Gastroesophageal sphincter (tissue), 4 donors: Measurements from ENCODE around the gene SLC1A2. TPM values are rescaled to one million over a fixed set of nuclear protein-coding genes. Genes with fewer than 3 reads are reported as not detected.

Source experiments
- ATAC-seq: fragments of 150-250 bp; one replicate; pipeline ENCODE4 v1.9.1; 2016; ENCODE audit warnings: mild to moderate bottlenecking, moderate library complexity
- H3K27ac ChIP-seq, 4 donors: fragments of 200-600 bp; sonication (generic) in 3 of 4; 1 replicate in 3 of 4; 2 replicates in 1 of 4; pipeline ENCODE4 v1.5.1; 2016 to 2019
- H3K27me3 ChIP-seq: fragments of 200-600 bp; sonication (generic); one replicate; pipeline ENCODE4 v1.5.1; 2019
- H3K36me3 ChIP-seq, 2 donors: fragments of 200-600 bp; sonication (generic); one replicate each; pipeline ENCODE4 v1.5.1; 2019; ENCODE audit warnings: control low read depth in 1 of 2
- H3K4me1 ChIP-seq, 3 donors: fragments of 200-600 bp; sonication (generic); 1 replicate in 2 of 3; 2 replicates in 1 of 3; pipeline ENCODE4 v1.5.1; 2016 to 2019; ENCODE audit warnings: control low read depth in 2 of 3
- H3K4me3 ChIP-seq, 2 donors: fragments of 200-600 bp; sonication (generic); one replicate each; pipeline ENCODE4 v1.5.1; 2019; ENCODE audit warnings: mild to moderate bottlenecking in 1 of 2, moderate library complexity in 1 of 2
- H3K9me3 ChIP-seq, 3 donors: fragments of 200-600 bp; sonication (generic); one replicate each; pipeline ENCODE4 v1.5.1; 2017 to 2019; ENCODE audit warnings: control low read depth in 2 of 3
- CTCF ChIP-seq, 4 experiments: fragments of 200-600 bp in 2 of 4; fragments of 450-650 bp in 2 of 4; sonication (generic) in 1 of 4; IDR thresholded peaks; one replicate each; pipeline ENCODE4 v1.5.1; 2017 to 2019; ENCODE audit warnings: antibody characterized with exemption in 4 of 4, mild to moderate bottlenecking in 2 of 4, moderate library complexity in 2 of 4
- EP300 ChIP-seq: sonication (generic); formaldehyde crosslinking; IDR thresholded peaks from one replicate; pipeline ENCODE4 v1.6.1; 2017; ENCODE audit warnings: antibody characterized with exemption, mild to moderate bottlenecking
- POLR2A ChIP-seq, 2 donors: fragments of 450-650 bp; IDR thresholded peaks; one replicate each; pipeline ENCODE4 v1.6.1; 2017; ENCODE audit warnings: antibody characterized with exemption in 2 of 2, mild to moderate bottlenecking in 2 of 2, moderate library complexity in 1 of 2
- POLR2AphosphoS5 ChIP-seq: sonication (generic); formaldehyde crosslinking; IDR thresholded peaks from one replicate; pipeline ENCODE4 v1.6.1; 2017; ENCODE audit warnings: antibody characterized with exemption
- WGBS, 2 donors: methylation state at CpG; one replicate each; pipeline ENCODE4 v1.1.5; 2018; ENCODE audit warnings: low coverage in 1 of 2; 5-methylcytosine and 5-hydroxymethylcytosine counted together
- total RNA-seq, 4 donors: library from RNA; depleted of rRNA; stranded (reverse); fragments of >200 nt; gene quantifications; one replicate each; pipeline ENCODE4 v1.1.0, GENCODE V29; 2016

SLC1A2 gene
- total RNA-seq, 4 donors from 2014 or later = 0.12 to 1.5 (median 0.40) TPM; not detected in 1

DNA sequence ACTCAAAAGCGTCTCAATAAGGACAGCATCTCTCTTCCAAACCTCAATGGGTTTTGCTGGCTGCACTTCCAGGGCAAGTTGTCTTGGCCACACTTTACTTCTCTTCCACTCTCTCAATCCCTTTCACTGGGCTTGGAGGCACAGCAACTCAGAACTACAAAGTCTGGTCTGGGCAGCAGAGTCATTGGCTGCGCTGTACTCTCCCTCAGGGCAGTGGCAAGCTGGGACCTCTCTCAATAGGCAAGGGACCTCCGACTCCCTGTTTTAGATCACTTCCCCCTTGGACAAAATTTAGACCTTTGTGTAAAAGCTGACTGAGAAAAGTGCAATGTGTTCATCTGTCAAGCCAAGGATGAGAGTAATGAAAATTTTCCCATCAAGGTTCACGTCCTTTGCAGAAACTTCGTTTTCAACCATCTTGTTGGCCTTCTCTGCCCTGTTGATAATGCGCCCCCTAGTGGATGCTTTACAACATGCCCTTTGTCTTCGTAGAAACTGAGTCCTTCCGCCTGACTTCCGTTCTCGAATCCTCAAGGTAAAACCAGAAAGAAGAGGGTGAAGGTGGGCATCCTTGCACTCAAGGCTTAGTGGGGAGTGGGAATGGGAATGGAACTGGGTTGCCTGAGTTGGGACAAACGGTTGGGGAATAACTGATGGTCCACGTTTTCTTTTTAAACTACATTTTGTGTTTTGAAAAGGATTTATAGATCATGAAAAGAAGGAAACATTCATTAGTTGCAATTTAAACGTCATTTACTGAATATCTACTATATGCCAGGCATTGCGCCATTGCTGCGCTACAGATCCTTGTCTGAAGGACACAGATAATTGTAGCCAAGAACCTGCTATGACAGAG, 181.3 kb downstream of the SLC1A2 start:
- no peaks in the 10 kb centered on the region for H3K9me3 ChIP-seq
- H3K27ac ChIP-seq = peak overlapping the region in 2 of 4 donors; percentile 51 to 63
- TF ChIP-seq POLR2A (IDR thresholded peaks at IDR 0.05) (no peak), CTCF (IDR thresholded peaks at IDR 0.05) (peak in 3 of 4 experiments; percentile 47 to 61 (median 48))
- no peaks in the 10 kb centered on the region for H3K27me3 ChIP-seq
- no peaks in the 10 kb centered on the region for H3K36me3 ChIP-seq
- 60 to 65% methylated on average over 12 to 14 of the region's 15 CpGs for WGBS, 2 donors
- ATAC-seq = no peak
- H3K4me3 ChIP-seq = no peak overlapping the region
- H3K4me1 ChIP-seq = peaks cover 0 to 41% (median 0%) of the 10 kb centered on the region in 3 donors

DNA sequence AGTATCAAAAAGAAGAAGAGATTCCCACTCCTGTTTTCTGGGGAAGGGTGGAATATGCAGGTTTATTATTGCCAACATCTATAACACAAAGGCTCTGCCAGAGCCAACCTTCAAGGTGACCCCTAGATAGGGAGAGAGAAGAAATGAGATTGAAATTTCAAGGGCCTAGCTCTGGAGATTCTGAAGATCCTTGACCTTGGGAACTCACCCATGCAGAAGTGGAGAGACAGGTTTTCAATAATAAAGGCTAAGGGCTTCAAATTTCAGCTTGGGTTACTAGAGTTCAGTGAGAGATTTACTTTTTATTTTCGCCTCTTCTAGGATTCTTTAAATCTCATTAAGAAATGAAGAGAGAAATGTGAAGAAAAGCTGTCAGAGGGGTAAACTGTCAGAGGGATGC, 182.0 kb downstream of the SLC1A2 start:
- no peaks in the 10 kb centered on the region for H3K27me3 ChIP-seq
- no peak overlapping the region for H3K4me3 ChIP-seq
- no peaks in the 10 kb centered on the region for H3K36me3 ChIP-seq
- no peak for TF ChIP-seq EP300
- TF ChIP-seq POLR2A (IDR thresholded peaks at IDR 0.05) = no peak
- no peak for TF ChIP-seq POLR2AphosphoS5
- no peak for TF ChIP-seq CTCF (IDR thresholded peaks at IDR 0.05)
- peaks cover 0 to 44% (median 2%) of the 10 kb centered on the region in 3 donors for H3K4me1 ChIP-seq
- no peaks in the 10 kb centered on the region for H3K9me3 ChIP-seq
- 87% methylated on average over 1 of the region's 1 CpG; no CpG with 5 or more reads in 1 of the 2 donors for WGBS, 2 donors
- peak overlapping the region in 2 of 4 donors; percentile 40 to 63 for H3K27ac ChIP-seq
- ATAC-seq = no peak

DNA sequence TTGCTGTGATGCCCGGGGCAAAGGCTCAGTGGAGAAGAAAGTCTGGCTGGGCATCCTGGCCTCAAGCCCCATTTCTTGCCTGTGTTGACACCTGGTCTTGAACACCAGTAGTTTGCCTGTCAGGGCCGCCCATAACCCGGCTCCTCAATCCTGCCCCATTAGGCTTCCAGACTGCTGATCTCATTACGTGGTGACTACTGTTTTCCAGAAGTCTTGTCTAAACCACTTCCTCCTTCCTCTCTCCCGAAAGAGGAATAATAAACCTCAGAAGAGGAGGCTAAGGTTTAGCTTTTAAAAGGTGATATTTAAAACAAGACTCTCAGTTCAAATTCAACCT, 182.7 kb downstream of the SLC1A2 start:
- no peaks in the 10 kb centered on the region for H3K27me3 ChIP-seq
- H3K9me3 ChIP-seq = no peaks in the 10 kb centered on the region
- WGBS, 2 donors = 83 to 85% methylated on average over 2 to 4 of the region's 5 CpGs
- peaks cover 0 to 51% (median 6%) of the 10 kb centered on the region in 3 donors for H3K4me1 ChIP-seq
- H3K36me3 ChIP-seq = no peaks in the 10 kb centered on the region
- TF ChIP-seq POLR2AphosphoS5 (peak; percentile 19), EP300 (no peak)
- peak overlapping the region in 1 of 4 donors; percentile 15 for H3K27ac ChIP-seq
- no peak overlapping the region for H3K4me3 ChIP-seq
- no peak for ATAC-seq

DNA sequence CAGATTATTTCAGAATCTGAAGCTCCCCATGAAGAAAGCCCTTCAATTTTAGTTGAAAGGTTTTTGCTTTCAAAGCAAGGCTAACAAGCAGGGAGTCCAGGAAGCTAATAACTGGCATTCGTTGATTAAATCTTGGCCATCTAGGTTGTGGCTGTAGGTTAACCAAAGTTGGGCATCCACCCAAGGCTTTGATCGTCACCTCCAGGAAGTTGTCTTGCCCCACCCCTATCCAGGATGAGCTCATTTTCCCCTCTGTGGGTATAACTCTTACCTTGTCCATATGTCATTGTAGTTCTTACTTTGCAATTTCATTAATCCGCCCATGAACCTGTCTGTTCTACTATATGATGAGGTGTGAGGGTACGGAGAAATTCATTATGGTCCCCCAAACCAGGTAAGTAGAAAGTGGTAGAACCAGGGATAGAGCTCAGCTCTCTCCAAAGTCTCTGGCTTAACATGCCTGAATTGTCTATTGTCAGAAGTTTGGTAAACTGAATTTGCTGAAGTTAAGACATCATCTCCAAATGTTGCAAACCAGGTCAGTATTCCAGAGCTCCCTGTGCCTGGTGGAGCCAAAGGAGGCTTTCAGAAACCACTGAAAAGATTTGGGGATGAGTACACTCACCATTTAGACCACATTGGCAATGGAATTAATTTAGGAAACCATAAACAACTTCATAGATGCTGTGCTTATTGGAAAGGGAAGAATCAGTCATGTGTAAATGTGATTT, 183.3 kb downstream of the SLC1A2 start:
- peaks cover 0 to 2% of the 10 kb centered on the region in 2 donors for H3K36me3 ChIP-seq
- no peaks in the 10 kb centered on the region for H3K9me3 ChIP-seq
- peaks cover 0 to 52% (median 6%) of the 10 kb centered on the region in 3 donors for H3K4me1 ChIP-seq
- ATAC-seq = no peak
- H3K27me3 ChIP-seq = no peaks in the 10 kb centered on the region
- TF ChIP-seq POLR2A (IDR thresholded peaks at IDR 0.05) (no peak), EP300 (no peak)
- WGBS, 2 donors = 80 to 100% methylated on average over 1 to 4 of the region's 4 CpGs
- H3K27ac ChIP-seq = peak overlapping the region in 1 of 4 donors; percentile 15
- no peak overlapping the region for H3K4me3 ChIP-seq

DNA sequence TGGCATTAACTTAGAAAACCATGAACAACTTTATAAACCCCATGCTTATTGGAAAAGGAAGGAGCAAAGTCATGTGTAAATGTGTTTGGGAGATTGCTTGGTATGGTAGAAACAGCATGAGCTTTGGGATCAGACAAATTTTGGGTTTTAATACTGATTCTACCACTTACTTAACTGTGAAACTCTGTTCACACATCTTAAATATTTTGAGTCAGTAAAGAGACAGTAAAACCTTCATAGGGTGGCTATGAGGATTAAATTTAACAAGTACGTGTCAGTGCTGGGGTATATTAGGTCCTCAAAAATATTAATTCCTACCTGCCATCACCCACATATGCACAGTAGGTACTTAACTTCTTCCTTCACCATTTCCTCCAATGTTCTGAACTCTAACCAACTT, 183.9 kb downstream of the SLC1A2 start:
- no peaks in the 10 kb centered on the region for H3K27me3 ChIP-seq
- no peak overlapping the region for H3K27ac ChIP-seq
- no peak overlapping the region for H3K4me3 ChIP-seq
- H3K36me3 ChIP-seq = peaks cover 2 to 8% of the 10 kb centered on the region in 2 donors
- 0 to 28% methylated on average over 1 of the region's 1 CpG for WGBS, 2 donors
- ATAC-seq = no peak
- H3K4me1 ChIP-seq = peaks cover 0 to 52% (median 6%) of the 10 kb centered on the region in 3 donors
- TF ChIP-seq POLR2AphosphoS5 = no peak
- no peak for TF ChIP-seq EP300
- TF ChIP-seq CTCF (IDR thresholded peaks at IDR 0.05) = no peak
- no peak for TF ChIP-seq POLR2A (IDR thresholded peaks at IDR 0.05)
- no peaks in the 10 kb centered on the region for H3K9me3 ChIP-seq
